Measurements from ENCODE around the gene THSD7B.
"Not testable (repeated sequence)": the region's sequence is repeated elsewhere in the genome, so short reads cannot be mapped to it uniquely, and the experiment has no call there.

Gene THSD7B

GRCh38 chr2:137096187-137096586, 330.8 kb downstream of the THSD7B start:
- Mint-ChIP-seq H3K27me3 (no peaks in the 10 kb centered on the region), H3K27ac (no peak overlapping the region), H3K4me1 (ENCODE audit: low read depth) (no peaks in the 10 kb centered on the region), H3K4me3 (no peak overlapping the region), H3K9me3 (ENCODE audit: low read depth) (no peaks in the 10 kb centered on the region), H3K36me3 (no peaks in the 10 kb centered on the region)

DNA sequence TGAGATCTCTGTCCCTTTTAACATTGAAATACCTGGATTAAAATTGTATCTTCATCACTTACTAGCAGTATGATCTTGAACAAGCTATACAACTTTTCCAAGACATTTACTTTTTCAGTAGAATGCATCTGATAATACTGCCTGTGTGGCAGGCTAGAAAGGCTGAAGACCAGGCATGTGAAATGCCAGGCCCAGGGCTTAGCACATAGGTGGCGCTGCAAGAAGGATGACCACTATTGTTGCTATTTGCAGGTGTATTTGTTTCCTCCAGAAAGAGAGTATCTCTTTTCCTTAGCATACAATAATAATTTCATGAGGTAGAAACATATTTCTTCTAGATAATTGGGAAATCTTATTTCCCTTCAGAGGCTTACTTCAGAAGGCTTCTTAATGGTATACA, 331.3 kb downstream of the THSD7B start:
- H3K4me1 Mint-ChIP-seq (ENCODE audit: low read depth), result no peaks in the 10 kb centered on the region
- no peaks in the 10 kb centered on the region for H3K36me3 Mint-ChIP-seq
- no peaks in the 10 kb centered on the region for H3K9me3 Mint-ChIP-seq (ENCODE audit: low read depth)
- no peaks in the 10 kb centered on the region for H3K27me3 Mint-ChIP-seq
- H3K4me3 Mint-ChIP-seq, result no peak overlapping the region
- H3K27ac Mint-ChIP-seq, result no peak overlapping the region

- H3K4me1 Mint-ChIP-seq (ENCODE audit: low read depth); H3K27ac Mint-ChIP-seq; H3K36me3 Mint-ChIP-seq; H3K4me3 Mint-ChIP-seq; H3K27me3 Mint-ChIP-seq; H3K9me3 Mint-ChIP-seq (ENCODE audit: low read depth): not testable (repeated sequence)
These were observed 336.5 kb downstream of the THSD7B start for GRCh38 chr2:137101814-137102213.

GRCh38 chr2:137107904-137108303, 342.6 kb downstream of the THSD7B start:
- no peak overlapping the region for H3K4me3 Mint-ChIP-seq
- no peaks in the 10 kb centered on the region for H3K27me3 Mint-ChIP-seq
- H3K27ac Mint-ChIP-seq, result no peak overlapping the region

DNA sequence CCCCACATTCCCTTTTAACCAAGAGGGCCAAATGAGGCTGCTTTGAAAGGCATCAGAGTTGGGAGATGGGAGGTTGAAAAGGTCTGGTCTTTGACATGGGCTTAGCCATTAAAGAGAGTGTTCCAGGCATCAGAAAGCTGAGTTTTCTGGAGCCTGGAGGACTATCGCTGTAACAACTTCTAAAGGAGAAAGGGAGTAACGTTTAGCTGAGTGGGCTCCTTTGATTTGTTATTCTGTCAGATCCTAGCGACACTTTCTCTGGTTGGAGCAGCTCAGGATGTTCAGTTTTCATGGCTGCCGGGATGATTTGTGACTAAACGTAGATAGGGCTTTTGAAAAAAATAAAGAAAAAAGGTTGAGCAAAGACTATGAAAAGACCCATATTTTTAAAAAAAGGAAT, 346.6 kb downstream of the THSD7B start:
- no peaks in the 10 kb centered on the region for H3K9me3 Mint-ChIP-seq (ENCODE audit: low read depth)

More at GRCh38 chr2:137107904-137108303, 342.6 kb downstream of the THSD7B start:
- H3K4me1 Mint-ChIP-seq (ENCODE audit: low read depth), result no peaks in the 10 kb centered on the region
- H3K36me3 Mint-ChIP-seq, result no peaks in the 10 kb centered on the region
- H3K9me3 Mint-ChIP-seq (ENCODE audit: low read depth), result peaks cover 4% of the 10 kb centered on the region

DNA sequence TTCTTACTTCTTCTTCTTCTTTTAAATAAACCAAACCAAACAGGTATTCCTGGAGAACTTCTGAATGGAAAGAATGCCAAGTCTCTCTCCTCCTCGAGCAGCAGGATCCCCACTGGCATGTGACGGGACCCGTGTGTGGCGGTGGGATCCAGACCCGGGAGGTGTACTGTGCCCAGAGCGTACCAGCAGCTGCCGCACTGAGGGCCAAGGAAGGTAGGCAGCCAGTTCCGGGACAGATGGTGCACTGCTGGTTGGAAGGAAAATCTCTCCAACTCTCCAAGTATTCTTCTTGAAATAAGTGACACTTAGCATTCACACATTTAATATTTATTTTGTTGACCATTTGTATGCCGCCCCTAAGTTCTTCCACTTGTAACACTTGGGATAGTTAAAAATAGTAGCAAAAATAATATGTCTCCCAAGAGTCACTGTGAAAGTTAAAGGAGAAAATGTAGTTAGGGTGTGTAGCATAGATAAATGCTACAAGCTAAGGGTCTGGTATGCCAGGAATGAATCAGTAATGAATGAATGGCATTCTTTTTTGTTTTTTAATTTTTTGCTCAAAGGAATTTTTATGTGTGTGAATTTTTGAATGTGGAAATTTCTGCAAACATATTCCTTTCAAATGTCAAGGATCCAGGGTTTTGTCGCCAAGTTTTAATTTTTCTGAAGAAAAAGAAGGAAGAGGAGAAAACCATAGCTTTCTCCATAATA, 349.9 kb downstream of the THSD7B start:
- H3K27ac Mint-ChIP-seq, result no peak overlapping the region
- H3K4me1 Mint-ChIP-seq (ENCODE audit: low read depth), result no peaks in the 10 kb centered on the region
- no peaks in the 10 kb centered on the region for H3K9me3 Mint-ChIP-seq (ENCODE audit: low read depth)
- no peak overlapping the region for H3K4me3 Mint-ChIP-seq
- H3K36me3 Mint-ChIP-seq, result no peaks in the 10 kb centered on the region
- no peaks in the 10 kb centered on the region for H3K27me3 Mint-ChIP-seq

More for the DNA sequence above, 346.6 kb downstream of the THSD7B start:
- H3K27me3 Mint-ChIP-seq, result no peaks in the 10 kb centered on the region
- H3K4me1 Mint-ChIP-seq (ENCODE audit: low read depth), result no peaks in the 10 kb centered on the region
- H3K36me3 Mint-ChIP-seq, result no peaks in the 10 kb centered on the region
- no peak overlapping the region for H3K4me3 Mint-ChIP-seq
- H3K27ac Mint-ChIP-seq, result no peak overlapping the region

- no peaks in the 10 kb centered on the region for H3K27me3 Mint-ChIP-seq
- no peaks in the 10 kb centered on the region for H3K4me1 Mint-ChIP-seq (ENCODE audit: low read depth)
- no peaks in the 10 kb centered on the region for H3K9me3 Mint-ChIP-seq (ENCODE audit: low read depth)
- no peaks in the 10 kb centered on the region for H3K36me3 Mint-ChIP-seq
- H3K4me3 Mint-ChIP-seq, result no peak overlapping the region
- no peak overlapping the region for H3K27ac Mint-ChIP-seq
These were observed 350.4 kb downstream of the THSD7B start for GRCh38 chr2:137115795-137116089.

DNA sequence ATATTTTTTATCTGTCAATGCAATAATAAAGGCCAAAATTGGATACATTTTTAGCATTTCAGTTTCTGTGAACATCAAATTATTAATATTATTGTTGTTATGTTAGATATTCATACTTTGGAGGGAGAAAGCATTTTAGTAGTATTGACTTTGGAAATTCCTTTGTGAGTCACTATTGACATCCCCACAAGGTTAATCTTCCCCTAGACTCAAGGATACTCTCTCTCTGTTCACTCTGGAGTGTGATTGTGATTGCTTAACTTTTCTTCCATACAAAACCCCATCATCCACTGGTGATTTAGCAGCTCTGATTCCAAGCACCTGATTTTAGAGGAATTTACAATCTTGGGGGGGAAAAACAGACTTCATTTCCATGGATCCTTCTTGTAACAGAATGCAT, 352.0 kb downstream of the THSD7B start:
- no peaks in the 10 kb centered on the region for H3K4me1 Mint-ChIP-seq (ENCODE audit: low read depth)
- no peak overlapping the region for H3K27ac Mint-ChIP-seq
- H3K27me3 Mint-ChIP-seq, result no peaks in the 10 kb centered on the region

DNA sequence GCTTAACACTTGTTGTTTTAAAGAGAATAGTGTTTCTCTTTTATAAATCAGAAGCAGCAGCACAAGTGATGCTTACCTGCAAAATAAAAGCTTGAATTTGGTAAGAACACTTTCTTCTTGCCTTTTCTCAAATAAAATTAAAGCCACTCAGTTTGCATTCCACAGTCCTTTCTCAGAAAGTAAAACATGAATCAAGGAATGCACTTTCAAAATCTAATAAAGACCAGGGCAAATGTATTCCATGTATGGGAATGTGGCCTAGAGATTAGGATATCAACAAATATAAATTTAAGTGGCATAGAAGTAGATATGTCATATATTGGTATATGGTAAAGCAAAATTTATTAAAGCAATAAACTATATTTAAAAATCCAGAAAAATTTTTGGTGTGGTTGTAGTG, 352.8 kb downstream of the THSD7B start:
- Mint-ChIP-seq H3K27me3 (no peaks in the 10 kb centered on the region), H3K4me1 (ENCODE audit: low read depth) (no peaks in the 10 kb centered on the region), H3K27ac (no peak overlapping the region), H3K36me3 (no peaks in the 10 kb centered on the region), H3K4me3 (no peak overlapping the region), H3K9me3 (ENCODE audit: low read depth) (no peaks in the 10 kb centered on the region)

More for the DNA sequence above, 352.0 kb downstream of the THSD7B start:
- Mint-ChIP-seq H3K36me3 (no peaks in the 10 kb centered on the region), H3K4me3 (no peak overlapping the region), H3K9me3 (ENCODE audit: low read depth) (no peaks in the 10 kb centered on the region)

DNA sequence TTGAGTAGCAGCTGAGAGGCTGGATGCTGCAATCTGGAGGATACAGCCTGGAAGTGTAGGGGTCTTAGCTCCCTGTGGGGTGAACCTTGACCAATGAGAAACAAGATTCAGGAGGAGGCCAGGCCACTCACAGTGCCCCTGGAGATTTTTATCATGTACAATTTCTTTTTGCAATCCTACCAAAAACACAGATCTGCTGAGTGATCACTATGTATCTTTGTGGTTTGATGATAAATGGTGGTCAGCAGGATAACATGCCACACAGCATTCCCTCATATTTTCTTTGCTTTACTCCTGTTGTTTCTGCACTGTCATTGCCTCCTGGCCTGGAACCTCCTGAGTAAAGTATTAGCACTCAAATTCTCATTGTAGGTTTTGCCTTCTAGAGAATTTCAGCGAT, 357.9 kb downstream of the THSD7B start:
- H3K36me3 Mint-ChIP-seq, result no peaks in the 10 kb centered on the region
- no peak overlapping the region for H3K4me3 Mint-ChIP-seq
- H3K4me1 Mint-ChIP-seq (ENCODE audit: low read depth), result no peaks in the 10 kb centered on the region
- no peaks in the 10 kb centered on the region for H3K9me3 Mint-ChIP-seq (ENCODE audit: low read depth)
- H3K27ac Mint-ChIP-seq, result no peak overlapping the region
- no peaks in the 10 kb centered on the region for H3K27me3 Mint-ChIP-seq

DNA sequence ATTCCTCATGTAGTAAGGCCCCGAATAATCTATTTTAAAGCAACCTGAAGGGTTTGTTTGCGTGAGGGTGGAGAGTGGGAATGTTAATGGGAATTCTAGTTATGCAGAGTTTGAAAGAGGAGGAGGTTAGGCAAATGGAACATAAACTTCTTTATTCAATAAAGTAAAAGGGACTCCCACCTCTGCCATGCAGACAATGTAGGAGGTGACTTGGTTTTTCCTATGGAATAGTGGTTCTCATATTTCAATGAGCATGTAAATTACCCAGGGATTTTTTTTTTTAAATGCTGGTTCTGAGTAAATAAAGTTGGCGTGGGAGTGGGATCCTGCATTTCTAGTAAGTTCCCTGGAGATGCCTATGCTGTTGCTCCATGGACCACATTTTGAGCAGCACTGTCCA, 367.9 kb downstream of the THSD7B start:
- Mint-ChIP-seq H3K4me1 (ENCODE audit: low read depth) (no peaks in the 10 kb centered on the region), H3K9me3 (ENCODE audit: low read depth) (no peaks in the 10 kb centered on the region), H3K27me3 (no peaks in the 10 kb centered on the region), H3K36me3 (no peaks in the 10 kb centered on the region), H3K4me3 (no peak overlapping the region), H3K27ac (no peak overlapping the region)

GRCh38 chr2:137138263-137138662, 372.9 kb downstream of the THSD7B start:
- no peaks in the 10 kb centered on the region for H3K27me3 Mint-ChIP-seq
- H3K4me1 Mint-ChIP-seq (ENCODE audit: low read depth), result no peaks in the 10 kb centered on the region
- H3K9me3 Mint-ChIP-seq (ENCODE audit: low read depth), result no peaks in the 10 kb centered on the region
- H3K4me3 Mint-ChIP-seq, result no peak overlapping the region
- H3K27ac Mint-ChIP-seq, result no peak overlapping the region
- no peaks in the 10 kb centered on the region for H3K36me3 Mint-ChIP-seq

DNA sequence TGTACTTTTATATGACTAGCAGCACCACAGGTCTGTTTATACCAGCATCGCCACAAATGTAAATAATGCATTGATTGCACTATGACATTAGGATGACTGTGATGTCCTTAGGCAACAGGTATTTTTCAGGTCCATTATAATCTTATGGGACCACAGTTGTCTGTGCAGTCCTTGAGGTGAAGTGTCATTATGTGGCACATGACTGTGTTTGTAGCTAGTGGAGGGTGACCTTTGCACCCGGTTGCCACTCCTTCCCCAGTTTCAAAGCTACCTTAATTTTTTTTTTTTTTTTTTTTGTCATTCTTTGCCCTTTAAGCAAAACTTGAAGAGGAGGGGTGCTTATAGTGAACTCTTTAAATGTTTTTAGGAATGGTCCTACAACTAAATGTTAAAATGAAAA, 386.4 kb downstream of the THSD7B start:
- no peak overlapping the region for H3K4me3 Mint-ChIP-seq
- no peaks in the 10 kb centered on the region for H3K4me1 Mint-ChIP-seq (ENCODE audit: low read depth)
- H3K36me3 Mint-ChIP-seq, result no peaks in the 10 kb centered on the region
- no peaks in the 10 kb centered on the region for H3K9me3 Mint-ChIP-seq (ENCODE audit: low read depth)
- no peak overlapping the region for H3K27ac Mint-ChIP-seq
- no peaks in the 10 kb centered on the region for H3K27me3 Mint-ChIP-seq

DNA sequence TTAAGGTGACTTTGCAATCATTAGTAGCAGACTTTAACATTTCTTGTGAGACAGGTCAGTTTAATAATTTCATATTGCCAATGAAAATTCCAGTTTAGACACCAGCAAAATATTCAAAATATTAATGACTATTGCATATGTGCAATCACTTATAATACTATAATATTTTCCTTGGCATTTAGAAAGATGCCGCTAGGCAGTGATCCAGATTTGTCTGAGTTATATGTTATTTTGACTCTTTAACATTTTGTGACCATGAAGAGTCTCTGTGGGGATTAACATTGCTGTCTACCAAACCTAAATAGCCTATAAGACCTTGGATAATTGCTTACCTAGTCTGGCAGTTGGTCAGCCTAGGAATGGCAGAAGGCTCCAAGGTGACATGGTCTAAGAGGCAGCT, 389.6 kb downstream of the THSD7B start:
- no peaks in the 10 kb centered on the region for H3K27me3 Mint-ChIP-seq
- H3K4me1 Mint-ChIP-seq (ENCODE audit: low read depth), result no peaks in the 10 kb centered on the region
- H3K9me3 Mint-ChIP-seq (ENCODE audit: low read depth), result no peaks in the 10 kb centered on the region
- H3K27ac Mint-ChIP-seq, result no peak overlapping the region
- no peak overlapping the region for H3K4me3 Mint-ChIP-seq
- H3K36me3 Mint-ChIP-seq, result no peaks in the 10 kb centered on the region

DNA sequence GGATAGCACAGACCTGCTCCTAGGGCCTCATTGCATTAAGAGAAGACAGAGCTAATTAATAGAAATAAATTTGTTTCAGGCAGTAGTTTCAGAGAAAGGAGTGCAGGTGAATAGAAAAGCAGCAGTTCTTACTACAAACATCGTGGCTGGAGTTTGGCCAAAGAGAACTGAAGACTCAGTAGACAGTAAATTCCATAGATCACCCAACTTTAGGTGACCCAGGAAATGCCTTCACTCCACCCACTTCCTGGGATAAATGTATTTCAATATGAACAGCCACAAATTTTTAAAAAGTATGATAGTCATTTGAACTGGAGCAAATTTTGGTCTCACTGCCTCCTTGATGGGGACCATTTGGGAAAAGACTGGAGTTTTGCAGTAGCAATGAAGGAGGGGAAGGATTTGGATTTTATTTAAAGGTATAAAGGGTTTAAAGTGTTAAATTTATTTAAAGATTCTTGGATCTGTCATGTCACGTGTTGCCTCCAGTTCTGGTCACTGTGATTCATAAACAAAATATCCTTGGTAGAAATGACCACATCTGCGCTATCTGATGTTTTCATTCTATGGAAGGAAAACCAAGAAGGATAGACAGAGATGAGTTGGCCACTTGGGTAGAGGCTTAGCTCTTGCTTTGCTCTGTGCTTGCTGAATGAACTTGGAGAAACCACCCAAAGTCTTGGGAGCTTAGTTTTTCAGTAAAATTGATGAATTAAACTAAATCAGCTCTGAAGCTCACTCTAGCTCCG, 390.2 kb downstream of the THSD7B start:
- Mint-ChIP-seq H3K9me3 (ENCODE audit: low read depth) (no peaks in the 10 kb centered on the region), H3K4me1 (ENCODE audit: low read depth) (no peaks in the 10 kb centered on the region), H3K27me3 (no peaks in the 10 kb centered on the region), H3K36me3 (no peaks in the 10 kb centered on the region), H3K27ac (no peak overlapping the region), H3K4me3 (no peak overlapping the region)
